GM19035 (cell line): ENCODE measurements around the gene VPS35L.
"Not testable (repeated sequence)": the region's sequence is repeated elsewhere in the genome, so short reads cannot be mapped to it uniquely, and the experiment has no call there.

ENCODE experiments used
- ATAC-seq: cut with Tn5 transposase; IDR thresholded peaks from one replicate; pipeline ENCODE4 v1.9.1; 2021; ENCODE audit not compliant: unreplicated experiment

Gene VPS35L

DNA sequence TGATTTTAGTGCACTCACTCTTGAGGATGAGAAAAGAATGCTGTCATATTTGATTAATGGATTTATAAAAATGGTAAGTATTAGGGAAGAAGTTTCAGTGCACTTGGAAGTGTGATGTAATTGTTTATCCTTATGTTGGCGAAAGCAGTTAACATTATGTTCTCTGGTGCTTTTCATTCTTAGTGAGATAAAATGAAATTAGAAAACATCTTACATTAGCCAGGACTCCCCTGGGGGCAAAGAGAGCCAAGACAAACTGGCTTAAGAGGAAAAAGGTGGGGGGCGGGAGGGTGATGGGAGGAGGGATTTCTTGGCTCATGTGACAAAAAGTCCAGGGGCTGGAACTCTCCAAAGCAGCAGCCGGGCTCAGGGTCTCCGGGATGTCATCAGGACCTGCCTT is 89.4 kb downstream of the VPS35L start:
- no peak for ATAC-seq

DNA sequence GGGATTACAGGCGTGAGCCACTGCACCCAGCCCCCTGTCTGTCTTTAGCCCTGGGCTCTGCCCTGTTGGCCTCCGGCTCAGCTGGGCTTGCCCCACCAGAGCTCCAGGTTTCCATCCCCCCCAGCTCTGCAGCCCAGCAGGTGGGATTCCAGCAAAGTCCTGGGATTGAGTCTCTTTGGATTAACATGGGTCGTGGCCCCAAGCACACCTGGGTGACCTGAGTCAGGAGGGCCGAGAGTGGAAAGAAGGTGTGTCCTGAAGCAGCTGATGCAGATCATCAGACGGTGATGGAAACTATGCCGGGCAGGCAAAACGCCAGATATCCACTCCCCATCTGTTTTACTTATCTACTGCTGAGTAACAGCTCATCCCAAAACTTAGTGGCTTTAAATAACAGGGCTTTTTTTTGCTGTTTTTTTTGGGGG is 90.1 kb downstream of the VPS35L start:
- ATAC-seq: no peak

GRCh38 chr16:19649980-19650379 is 94.5 kb downstream of the VPS35L start:
- no peak for ATAC-seq

DNA sequence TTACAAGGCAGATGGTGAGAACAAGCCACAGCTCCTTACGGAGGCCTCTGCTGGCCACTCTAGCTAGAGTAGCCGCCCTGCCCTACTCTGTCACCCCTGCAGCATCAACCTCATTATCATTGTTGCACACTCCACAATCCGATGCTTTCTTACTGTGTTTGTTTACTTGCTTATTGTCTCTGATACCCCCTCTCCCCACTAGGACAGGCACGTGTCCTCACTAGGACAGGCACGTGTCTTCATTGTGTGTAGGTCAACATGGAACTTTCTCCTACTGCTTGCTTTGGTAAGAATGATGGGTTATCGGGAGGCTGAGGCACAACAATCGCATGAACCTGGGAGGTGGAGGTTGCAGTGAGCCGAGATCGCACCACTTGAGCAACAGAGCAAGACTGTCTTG is 98.6 kb downstream of the VPS35L start:
- ATAC-seq: no peak

DNA sequence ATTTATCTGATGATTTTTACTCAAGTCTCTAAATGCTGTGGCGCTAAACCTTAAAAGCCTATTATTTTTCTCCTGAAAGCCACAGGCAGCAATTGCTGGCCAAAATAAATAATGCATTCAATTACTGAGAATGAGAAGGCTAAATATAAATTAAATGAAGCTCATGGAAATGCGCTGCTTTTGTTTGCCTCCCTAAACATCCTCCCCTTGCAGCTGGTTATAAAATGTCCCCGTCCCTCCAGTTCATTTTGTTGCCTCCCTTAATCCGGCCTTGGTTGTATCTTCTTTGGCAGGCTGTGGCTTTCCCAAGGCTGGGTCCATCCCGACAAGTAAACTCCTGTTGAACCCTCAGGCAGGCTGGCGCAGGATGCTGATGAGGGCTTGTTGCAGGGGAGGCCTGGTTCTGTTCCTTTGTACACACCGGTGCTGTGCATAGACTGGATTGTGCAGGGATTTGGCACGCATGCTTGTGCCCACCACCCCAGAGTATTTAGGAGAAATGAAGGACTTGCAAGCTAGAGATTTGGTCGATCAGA is 99.8 kb downstream of the VPS35L start:
- no peak for ATAC-seq

GRCh38 chr16:19657831-19658230 is 102.3 kb downstream of the VPS35L start:
- no peak for ATAC-seq

DNA sequence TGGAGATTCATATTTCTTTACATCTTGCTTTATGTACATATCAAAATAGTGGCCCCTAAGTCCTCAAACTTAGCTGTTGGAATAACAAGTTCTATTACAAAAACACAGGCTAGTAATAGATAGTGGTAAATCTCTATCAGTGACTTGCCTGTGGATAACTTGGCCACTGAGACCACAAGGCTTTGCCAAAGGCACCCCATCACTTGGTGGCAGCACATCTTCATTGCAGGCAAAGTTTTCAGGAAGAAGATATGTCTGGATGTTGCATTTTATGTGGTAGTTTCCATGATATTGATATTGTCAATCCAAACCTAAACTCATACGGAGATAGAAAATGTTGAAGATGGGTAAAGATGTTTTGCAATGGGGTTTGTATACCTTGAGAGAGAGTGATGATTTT is 104.1 kb downstream of the VPS35L start:
- ATAC-seq: no peak

DNA sequence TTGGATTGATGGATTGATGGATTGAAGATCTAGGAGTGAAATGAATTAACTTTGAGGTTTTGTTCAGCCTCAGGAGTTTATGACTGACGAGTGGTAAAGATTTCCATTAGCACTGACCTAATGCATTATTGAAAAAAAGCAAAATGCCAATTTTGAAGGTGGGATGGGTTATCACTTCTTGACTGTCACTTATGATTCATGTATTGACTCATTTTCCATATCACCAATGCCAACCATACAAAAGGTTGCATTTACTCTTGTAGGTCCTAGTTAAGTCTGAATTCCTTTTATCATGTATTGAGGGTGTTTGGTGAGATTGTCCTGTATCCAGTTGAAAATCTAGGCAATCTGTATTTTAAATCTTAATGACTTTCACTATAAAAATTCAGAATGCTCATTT is 104.9 kb downstream of the VPS35L start:
- no peak for ATAC-seq

DNA sequence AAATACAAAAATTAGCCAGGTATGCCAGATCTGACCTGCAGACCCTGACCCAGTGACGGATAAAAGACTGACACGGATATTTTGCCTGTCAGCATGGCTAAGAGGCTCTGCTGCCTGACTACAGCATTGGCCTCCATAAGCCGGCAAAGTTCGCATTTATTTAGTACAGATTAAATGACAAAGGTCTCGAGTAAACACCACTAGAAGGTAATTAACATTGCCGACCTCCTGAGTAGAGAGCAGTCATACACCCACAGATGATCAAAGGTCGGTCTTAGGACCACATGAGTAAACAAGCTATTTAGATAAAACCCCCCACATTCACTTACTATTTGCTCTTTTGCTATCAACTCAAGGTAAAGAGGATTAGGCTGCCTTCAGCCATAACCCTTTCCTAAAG is 106.8 kb downstream of the VPS35L start:
- ATAC-seq: no peak

DNA sequence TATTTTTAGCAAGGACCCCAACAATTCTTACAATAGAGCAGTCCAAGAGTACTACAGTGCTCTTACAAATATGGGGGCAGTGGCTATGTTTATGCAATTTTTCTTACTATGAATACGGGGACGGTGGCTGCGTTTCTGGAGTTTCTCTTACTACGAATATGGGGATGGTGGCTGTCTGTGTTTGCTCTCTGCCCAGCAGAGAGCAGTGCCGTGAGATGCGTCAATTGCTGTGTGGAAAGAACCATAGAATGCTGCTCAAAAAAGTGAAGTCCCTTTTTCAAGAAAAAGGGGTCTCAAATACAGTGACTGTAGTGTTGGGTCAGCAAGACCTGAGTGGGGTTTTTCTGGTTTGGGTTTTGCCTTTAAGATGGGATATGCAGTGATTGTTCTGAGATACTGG is 108.7 kb downstream of the VPS35L start:
- ATAC-seq: no peak

- not testable (repeated sequence) for ATAC-seq
These were observed 109.8 kb downstream of the VPS35L start for GRCh38 chr16:19665313-19665712.

- no peak for ATAC-seq
These were observed 111.0 kb downstream of the VPS35L start for GRCh38 chr16:19666477-19666876.

DNA sequence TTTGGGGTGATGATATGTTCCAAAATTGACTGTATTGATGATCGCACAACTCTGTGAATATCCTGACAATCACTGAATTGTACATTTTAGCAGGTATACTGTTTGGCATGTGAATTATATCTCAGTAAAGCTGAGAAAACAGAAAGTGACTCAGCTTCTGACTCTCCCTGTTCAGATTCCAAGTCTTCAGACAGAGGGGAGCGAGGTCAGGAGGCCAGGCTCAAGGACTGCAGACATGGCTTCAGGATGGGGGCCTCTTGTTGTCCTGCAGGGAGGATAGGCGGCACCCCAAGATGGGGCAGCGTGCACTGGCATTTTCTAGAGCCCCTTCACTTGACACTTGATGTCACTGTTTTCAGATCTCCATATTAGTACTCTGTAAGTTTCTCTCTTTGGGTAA is 116.9 kb downstream of the VPS35L start:
- no peak for ATAC-seq

GRCh38 chr16:19674485-19674884 is 119.0 kb downstream of the VPS35L start:
- no peak for ATAC-seq

- no peak for ATAC-seq
These were observed 121.9 kb downstream of the VPS35L start for GRCh38 chr16:19677402-19677801.

- no peak for ATAC-seq
These were observed 123.3 kb downstream of the VPS35L start for GRCh38 chr16:19678804-19679203.

- not testable (repeated sequence) for ATAC-seq
These were observed 123.8 kb downstream of the VPS35L start for GRCh38 chr16:19679281-19679680.

GRCh38 chr16:19680881-19681340 is 125.4 kb downstream of the VPS35L start:
- ATAC-seq: no peak

DNA sequence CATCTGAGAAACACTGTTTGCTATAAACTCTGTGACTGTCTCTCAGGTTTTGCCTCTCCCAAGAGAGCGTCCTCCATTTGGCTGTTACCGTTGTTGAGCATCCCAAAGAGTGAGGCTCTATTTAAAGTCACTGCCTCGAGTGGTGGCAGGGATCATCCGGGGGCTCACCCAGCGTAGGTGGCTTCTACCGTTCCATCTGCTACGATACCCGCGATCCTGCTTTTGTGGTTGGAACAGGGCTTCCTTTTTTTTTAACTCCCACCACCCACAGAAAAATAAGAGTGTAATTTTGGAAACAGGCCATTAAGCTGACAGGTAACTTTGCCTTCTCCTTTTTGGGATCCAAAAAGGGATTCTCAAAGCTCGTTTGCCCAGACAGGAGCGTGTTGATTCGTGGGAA is 126.1 kb downstream of the VPS35L start:
- no peak for ATAC-seq

DNA sequence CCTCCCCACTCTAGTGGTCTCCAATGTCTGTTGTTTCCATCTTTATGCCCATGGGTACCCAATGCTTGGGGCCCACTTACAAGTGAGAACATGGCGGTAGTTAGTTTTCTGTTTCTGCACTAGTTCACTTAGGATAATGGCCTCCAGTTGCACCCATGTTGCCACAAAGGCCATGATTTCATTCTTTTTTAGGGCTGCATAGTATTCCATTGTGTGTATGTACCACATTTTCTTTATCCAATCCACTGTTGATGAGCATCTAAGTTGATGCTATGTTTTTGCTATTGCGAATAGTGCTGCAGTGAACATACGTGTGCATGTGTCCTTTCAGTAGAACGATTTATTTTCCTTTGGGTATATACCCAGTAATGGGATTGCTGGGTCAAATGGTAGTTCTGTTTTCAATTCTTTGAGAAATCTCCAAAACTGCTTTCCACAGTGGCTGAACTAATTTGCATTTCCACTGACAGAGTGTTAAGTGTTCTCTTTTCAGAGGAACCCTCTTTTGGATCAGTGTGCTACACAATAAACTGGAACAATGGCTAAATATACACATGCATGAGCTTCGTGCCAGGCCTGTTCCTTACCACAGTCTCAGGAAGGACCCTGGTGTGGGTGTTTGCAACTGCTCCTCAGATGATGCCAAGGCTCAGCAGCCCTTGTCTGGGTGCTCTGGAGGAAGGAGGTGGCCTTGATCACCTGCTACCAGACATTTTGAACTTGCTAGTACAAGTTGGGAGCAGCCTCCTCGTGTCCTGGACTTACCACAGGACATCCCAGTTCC is 128.1 kb downstream of the VPS35L start:
- no peak for ATAC-seq

- no peak for ATAC-seq
These were observed 129.7 kb downstream of the VPS35L start for GRCh38 chr16:19685176-19685575.

DNA sequence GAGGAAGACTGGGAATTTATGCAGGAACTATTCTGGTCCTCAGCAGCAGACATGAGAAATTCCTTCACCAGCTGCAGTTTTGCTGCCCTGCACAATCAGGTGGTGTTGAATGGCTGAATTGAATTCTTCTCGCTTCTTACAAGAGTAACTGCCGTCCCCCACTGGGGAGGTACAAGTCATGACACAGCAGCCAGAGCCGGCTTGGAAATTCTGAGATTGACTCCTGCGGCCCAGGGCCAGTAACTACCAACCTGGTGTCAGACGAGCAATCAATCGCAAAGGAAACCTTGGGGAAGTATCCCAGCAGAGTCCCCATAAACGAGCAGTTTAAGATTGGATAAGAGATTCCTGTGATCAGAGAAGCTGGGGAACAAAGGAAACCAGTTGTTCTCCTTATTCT is 131.8 kb downstream of the VPS35L start:
- no peak for ATAC-seq
